Psoas muscle (tissue), 8 donors: ENCODE measurements around the gene CAMTA1. TPM values are rescaled to one million over a fixed set of nuclear protein-coding genes. Genes with fewer than 3 reads are reported as not detected.

ENCODE experiments used
- ATAC-seq, 4 donors: fragments of 200-7000 bp; cut with Tn5 transposase; one replicate each; pipeline ENCODE4 v1.9.1; 2020; ENCODE audit warnings: moderate library complexity in 3 of 4, mild to moderate bottlenecking in 2 of 4
- DNase-seq, 2 donors: peaks; one replicate each; pipeline ENCODE4 v3.0.0-alpha.2; 2020
- H3K27ac ChIP-seq: fragments of 200-600 bp; one replicate; pipeline ENCODE4 v1.8.0; 2022
- H3K27me3 ChIP-seq, 3 donors: fragments of 200-600 bp in 1 of 3; one replicate each; pipeline versions ENCODE4 v1.6.1 to v1.8.0; 2013 to 2022; ENCODE audit warnings: low read length in 2 of 3, mild to moderate bottlenecking in 2 of 3, moderate library complexity in 1 of 3; ENCODE audit not compliant: insufficient read depth in 3 of 3
- H3K36me3 ChIP-seq, 2 donors: fragments of 200-600 bp in 1 of 2; one replicate each; pipeline versions ENCODE4 v1.6.1 to v1.8.0; 2013 to 2022; ENCODE audit warnings: low read depth in 1 of 2, mild to moderate bottlenecking in 1 of 2, moderate library complexity in 1 of 2; ENCODE audit not compliant: insufficient read depth in 1 of 2
- H3K4me1 ChIP-seq: fragments of 200-600 bp; one replicate; pipeline ENCODE4 v1.8.0; 2022
- H3K4me3 ChIP-seq: fragments of 200-600 bp; one replicate; pipeline ENCODE4 v1.8.0; 2022; ENCODE audit warnings: mild to moderate bottlenecking
- H3K9me3 ChIP-seq: fragments of 200-600 bp; one replicate; pipeline ENCODE4 v1.8.0; 2022
- WGBS, 3 donors: extraction: QIAGEN DNeasy Blood & Tissue Kit; methylation state at CpG; one replicate each; pipeline versions ENCODE4 v1.1.6 to v1.1.7; 2013; 5-methylcytosine and 5-hydroxymethylcytosine counted together
- intact Hi-C, 2 donors: fragments of 100-400 bp; cut with DNase I; formaldehyde crosslinking; loops; one replicate each; pipeline versions ENCODE4 v1.11.0 to v1.14.2; 2022
- polyA plus RNA-seq, 3 donors: library from polyadenylated mRNA; stranded (reverse); fragments of 200-250 nt; gene quantifications; one replicate each; pipeline ENCODE4 v1.2.3, GENCODE V29; 2013
- total RNA-seq, 4 donors: library from RNA; stranded (reverse); fragmentation: NEBNext Ultra II Directional in 2 of 4; extraction: Animal tissue kit (Norgen Biotek cat#: 25700) in 2 of 4; gene quantifications; one replicate each; pipeline versions ENCODE4 v1.2.1 to v1.2.4, GENCODE V29; 2021 to 2023
- TF ChIP-seq, protein P1 (sequence below): fragments of 200-600 bp; IDR thresholded peaks from one replicate; pipeline ENCODE4 v1.8.0; 2022; ENCODE audit warnings: antibody characterized with exemption
- donor health status: healthy with polysubstance abuse.
- donor health status: DM: no; HTN: no; CAD: no; lungs with moderate emphysema.
- donor health status: Bipolar disorder and iron deficiency.
- donor health status: healthy.
- donor health status: DM: yes; HTN: yes; CAD: no.
- donor health status: DM: no; HTN: no; CAD: no.
- donor health status: DM: no; HTN: no; CAD: no.
- donor health status: DM: yes; HTN: yes; CAD: no.

The CAMTA1 gene
- total and polyA plus RNA-seq, 7 donors: 64.6 to 206 (median 76.5) TPM

DNA sequence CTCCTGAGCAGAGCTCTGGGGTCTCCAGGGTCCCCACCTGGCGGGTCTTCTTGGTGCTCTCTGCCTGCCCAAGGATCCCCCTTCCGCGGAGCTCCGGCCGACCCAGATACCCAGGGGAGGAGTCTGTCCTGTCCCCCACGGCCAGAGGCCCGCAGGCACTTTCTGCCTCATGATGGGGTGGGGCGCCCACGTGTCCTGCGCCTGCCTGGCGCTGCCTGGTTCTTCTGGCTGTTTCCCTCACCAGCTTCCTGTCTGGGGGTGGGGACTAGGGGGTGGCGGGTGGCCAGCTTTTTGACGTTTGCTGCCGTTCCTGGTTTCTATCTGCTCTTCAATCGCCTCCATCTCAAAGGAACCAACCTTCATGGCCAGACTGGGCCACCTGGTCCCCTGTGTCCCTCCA, 672.6 kb downstream of the CAMTA1 start:
- H3K27ac ChIP-seq: no peak overlapping the region
- DNase-seq (no peak), ATAC-seq (no peak)
- peaks cover 5% of the 10 kb centered on the region for H3K4me1 ChIP-seq
- whole genome bisulfite sequencing, 3 donors: 69 to 82% (median 79%) methylated on average over 15 of the region's 15 CpGs
- H3K27me3 ChIP-seq: no peaks in the 10 kb centered on the region
- TF ChIP-seq, protein P1, sequence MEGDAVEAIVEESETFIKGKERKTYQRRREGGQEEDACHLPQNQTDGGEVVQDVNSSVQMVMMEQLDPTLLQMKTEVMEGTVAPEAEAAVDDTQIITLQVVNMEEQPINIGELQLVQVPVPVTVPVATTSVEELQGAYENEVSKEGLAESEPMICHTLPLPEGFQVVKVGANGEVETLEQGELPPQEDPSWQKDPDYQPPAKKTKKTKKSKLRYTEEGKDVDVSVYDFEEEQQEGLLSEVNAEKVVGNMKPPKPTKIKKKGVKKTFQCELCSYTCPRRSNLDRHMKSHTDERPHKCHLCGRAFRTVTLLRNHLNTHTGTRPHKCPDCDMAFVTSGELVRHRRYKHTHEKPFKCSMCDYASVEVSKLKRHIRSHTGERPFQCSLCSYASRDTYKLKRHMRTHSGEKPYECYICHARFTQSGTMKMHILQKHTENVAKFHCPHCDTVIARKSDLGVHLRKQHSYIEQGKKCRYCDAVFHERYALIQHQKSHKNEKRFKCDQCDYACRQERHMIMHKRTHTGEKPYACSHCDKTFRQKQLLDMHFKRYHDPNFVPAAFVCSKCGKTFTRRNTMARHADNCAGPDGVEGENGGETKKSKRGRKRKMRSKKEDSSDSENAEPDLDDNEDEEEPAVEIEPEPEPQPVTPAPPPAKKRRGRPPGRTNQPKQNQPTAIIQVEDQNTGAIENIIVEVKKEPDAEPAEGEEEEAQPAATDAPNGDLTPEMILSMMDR: no peak
- no peaks in the 10 kb centered on the region for H3K36me3 ChIP-seq
- no peak overlapping the region for H3K4me3 ChIP-seq
- intact Hi-C loops: loop anchor here in 1 of 2 donors (10.0 kb wide), 1 partner anchor 187 kb away; no protein-coding TSS in a partner anchor
- no peaks in the 10 kb centered on the region for H3K9me3 ChIP-seq

DNA sequence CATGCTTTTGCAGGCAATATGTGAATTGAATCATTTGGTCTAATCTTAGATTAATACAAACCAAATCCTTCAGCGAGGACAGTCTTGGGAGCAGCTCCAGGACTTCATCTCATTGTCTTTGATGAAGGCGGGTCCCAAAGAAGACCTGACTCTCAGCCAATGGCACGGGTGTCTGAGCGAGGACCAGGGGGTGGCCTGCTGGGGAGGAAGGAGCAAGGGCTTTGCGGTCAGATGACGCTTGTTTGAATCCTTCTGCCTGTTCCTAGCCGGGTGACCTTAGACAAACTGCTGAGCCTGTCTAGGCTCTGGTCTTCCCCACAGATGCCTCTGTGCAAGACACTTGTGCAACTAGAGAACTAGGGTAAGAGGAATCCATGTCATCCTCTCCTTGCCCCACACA, 673.7 kb downstream of the CAMTA1 start:
- Histone ChIP-seq H3K4me1 (peaks cover 5% of the 10 kb centered on the region), H3K27ac (no peak overlapping the region), H3K4me3 (no peak overlapping the region), H3K9me3 (no peaks in the 10 kb centered on the region), H3K27me3 (peaks cover 0 to 2% (median 0%) of the 10 kb centered on the region in 3 donors), H3K36me3 (no peaks in the 10 kb centered on the region)
- TF ChIP-seq, protein P1: no peak
- 81 to 85% (median 82%) methylated on average over 7 of the region's 7 CpGs for WGBS, 3 donors
- intact Hi-C loops: loop anchor here in 1 of 2 donors (10.0 kb wide), 1 partner anchor 186 kb away; no protein-coding TSS in a partner anchor
- ATAC-seq (no peak), DNase-seq (no peak)

DNA sequence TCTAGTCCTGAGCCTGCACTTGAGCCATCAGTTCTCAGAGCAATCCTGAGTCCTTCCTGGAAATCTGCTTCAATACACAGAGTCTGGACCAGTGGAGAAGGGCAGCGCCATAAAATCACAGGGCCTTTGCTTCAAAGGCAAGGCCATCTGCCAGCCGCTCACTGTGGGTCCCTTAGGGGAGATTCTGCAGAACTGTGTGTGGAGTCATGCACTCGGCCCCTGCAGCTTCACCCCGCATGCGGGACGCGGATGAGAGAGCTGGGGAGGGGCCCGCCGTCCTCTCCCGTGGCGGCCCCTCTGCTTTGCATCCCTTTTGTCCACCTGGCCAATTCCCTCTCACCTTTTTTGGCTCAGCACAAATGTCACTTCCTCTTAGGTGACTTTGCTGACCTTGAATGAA, 674.7 kb downstream of the CAMTA1 start:
- no peak for ATAC-seq
- 67 to 91% (median 71%) methylated on average over 11 of the region's 11 CpGs for WGBS, 3 donors
- Histone ChIP-seq H3K4me3 (no peak overlapping the region), H3K36me3 (no peaks in the 10 kb centered on the region), H3K4me1 (peaks cover 5% of the 10 kb centered on the region), H3K27me3 (peaks cover 0 to 2% (median 0%) of the 10 kb centered on the region in 3 donors), H3K9me3 (no peaks in the 10 kb centered on the region), H3K27ac (no peak overlapping the region)
- intact Hi-C loops: loop anchor here in 1 of 2 donors (10.0 kb wide), 1 partner anchor 185 kb away; no protein-coding TSS in a partner anchor
- DNase-seq: no peak
- TF ChIP-seq, protein P1: no peak

- TF ChIP-seq, protein P1: no peak
- whole genome bisulfite sequencing, 3 donors: 59 to 70% (median 59%) methylated on average over 6 of the region's 6 CpGs
- Histone ChIP-seq H3K4me3 (no peak overlapping the region), H3K27me3 (peaks cover 0 to 2% (median 0%) of the 10 kb centered on the region in 3 donors), H3K9me3 (no peaks in the 10 kb centered on the region), H3K27ac (no peak overlapping the region), H3K4me1 (peaks cover 2% of the 10 kb centered on the region), H3K36me3 (no peaks in the 10 kb centered on the region)
- DNase-seq (no peak), ATAC-seq (no peak)
- intact Hi-C loops: no loop called here
Measured at GRCh38 chr1:7460807-7461206, 675.6 kb downstream of the CAMTA1 start.

- no peak for ATAC-seq
- Histone ChIP-seq H3K4me3 (no peak overlapping the region), H3K36me3 (no peaks in the 10 kb centered on the region), H3K27me3 (peaks cover 0 to 2% (median 0%) of the 10 kb centered on the region in 3 donors), H3K27ac (no peak overlapping the region), H3K9me3 (no peaks in the 10 kb centered on the region), H3K4me1 (no peaks in the 10 kb centered on the region)
- TF ChIP-seq, protein P1: no peak
- 68 to 69% (median 69%) methylated on average over 9 to 10 of the region's 10 CpGs for WGBS, 3 donors
- intact Hi-C loops: no loop called here
- DNase-seq: no peak
Measured at GRCh38 chr1:7462617-7463016, 677.4 kb downstream of the CAMTA1 start.
